ENCODE measurements around the gene SLC35B2.

The SLC35B2 gene

GRCh38 chr6:44251576-44252524, 5.5 kb downstream of the SLC35B2 start:
- DNase-seq, result no peak

DNA sequence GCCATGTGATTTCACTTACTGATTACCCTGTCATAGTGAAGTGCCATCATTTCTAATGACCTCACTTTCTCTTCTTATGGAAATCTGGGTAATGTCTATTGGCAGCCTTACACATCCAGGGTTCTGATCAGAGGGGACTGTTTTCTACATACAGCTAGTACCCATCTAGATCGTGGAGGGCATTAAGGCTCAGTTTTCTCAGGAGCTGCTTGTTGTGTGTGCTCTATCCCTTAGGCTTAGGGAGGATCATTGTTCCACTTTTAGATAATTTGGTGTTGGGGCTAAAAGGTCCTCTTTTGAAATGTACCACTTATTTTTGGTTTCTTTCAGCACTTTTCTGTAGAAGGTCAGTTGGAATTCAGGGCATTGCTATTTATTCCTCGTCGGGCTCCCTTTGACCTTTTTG, 6.6 kb downstream of the SLC35B2 start:
- DNase-seq, result no peak

- no peak for DNase-seq
Observed at GRCh38 chr6:44250067-44250717, 7.1 kb downstream of the SLC35B2 start.

DNA sequence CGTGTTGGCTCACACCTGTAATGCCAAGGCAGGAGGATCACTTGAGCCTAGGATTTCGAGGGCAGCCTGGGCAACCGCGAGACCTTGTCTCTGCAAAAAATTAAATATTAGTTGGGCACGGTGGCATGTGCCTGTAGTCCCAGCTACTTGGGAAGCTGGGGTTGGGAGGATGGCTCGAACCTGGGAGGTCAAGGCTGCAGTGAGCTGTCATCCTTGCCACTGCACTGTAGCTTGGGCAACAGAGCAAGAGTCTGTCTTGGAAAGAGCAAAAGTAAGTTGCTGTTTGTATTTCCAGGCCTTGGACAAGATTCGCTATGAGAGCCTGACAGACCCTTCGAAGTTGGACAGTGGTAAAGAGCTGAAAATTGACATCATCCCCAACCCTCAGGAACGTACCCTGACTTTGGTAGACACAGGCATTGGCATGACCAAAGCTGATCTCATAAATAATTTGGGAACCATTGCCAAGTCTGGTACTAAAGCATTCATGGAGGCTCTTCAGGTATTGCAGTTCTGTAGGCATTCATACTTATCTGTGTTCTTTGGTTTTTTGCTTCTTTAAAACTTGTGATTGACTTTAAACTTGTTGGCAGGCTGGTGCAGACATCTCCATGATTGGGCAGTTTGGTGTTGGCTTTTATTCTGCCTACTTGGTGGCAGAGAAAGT, 8.1 kb downstream of the SLC35B2 start:
- DNase-seq, result no peak

- DNase-seq, result no peak
Observed at GRCh38 chr6:44248579-44248978, 8.7 kb downstream of the SLC35B2 start.

GRCh38 chr6:44247338-44248302, 9.7 kb downstream of the SLC35B2 start:
- no peak for DNase-seq

GRCh38 chr6:44246663-44247337, 10.5 kb downstream of the SLC35B2 start, which contains the start of gene HSP90AB1:
Gene HSP90AB1, plus strand, starts transcription at chr6:44247101. Its CDS starts 1,529 bp downstream, at chr6:44248630.
- peak; percentile 96 for DNase-seq

DNA sequence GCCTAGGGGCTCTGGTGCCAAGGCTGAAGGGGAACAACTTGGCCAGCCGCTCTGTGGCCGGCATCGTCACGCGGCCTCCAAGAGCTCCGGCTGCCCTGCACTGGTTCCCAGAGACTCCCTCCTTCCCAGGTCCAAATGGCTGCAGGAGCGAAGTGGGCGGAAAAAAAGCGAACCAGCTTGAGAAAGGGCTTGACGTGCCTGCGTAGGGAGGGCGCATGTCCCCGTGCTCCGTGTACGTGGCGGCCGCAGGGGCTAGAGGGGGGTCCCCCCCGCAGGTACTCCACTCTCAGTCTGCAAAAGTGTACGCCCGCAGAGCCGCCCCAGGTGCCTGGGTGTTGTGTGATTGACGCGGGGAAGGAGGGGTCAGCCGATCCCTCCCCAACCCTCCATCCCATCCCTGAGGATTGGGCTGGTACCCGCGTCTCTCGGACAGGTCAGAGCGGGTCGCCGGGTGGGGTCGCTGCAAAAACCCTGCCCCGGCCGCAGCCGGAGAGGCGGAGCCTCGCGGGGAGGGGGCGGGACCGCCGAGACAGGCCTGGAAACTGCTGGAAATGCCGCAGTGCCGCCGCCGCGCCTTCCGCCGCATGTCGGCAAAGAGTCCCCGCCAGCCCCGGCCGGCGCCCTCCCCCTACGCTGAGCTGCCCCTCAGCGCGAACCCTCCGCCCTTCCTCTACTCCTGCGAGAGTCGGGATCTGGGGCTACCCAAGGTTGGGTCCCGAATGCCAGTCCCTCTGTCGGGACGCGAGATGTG, 11.2 kb downstream of the SLC35B2 start:
- no peak for DNase-seq

- DNase-seq, result no peak
Observed at GRCh38 chr6:44245391-44245911, 11.9 kb downstream of the SLC35B2 start.

DNA sequence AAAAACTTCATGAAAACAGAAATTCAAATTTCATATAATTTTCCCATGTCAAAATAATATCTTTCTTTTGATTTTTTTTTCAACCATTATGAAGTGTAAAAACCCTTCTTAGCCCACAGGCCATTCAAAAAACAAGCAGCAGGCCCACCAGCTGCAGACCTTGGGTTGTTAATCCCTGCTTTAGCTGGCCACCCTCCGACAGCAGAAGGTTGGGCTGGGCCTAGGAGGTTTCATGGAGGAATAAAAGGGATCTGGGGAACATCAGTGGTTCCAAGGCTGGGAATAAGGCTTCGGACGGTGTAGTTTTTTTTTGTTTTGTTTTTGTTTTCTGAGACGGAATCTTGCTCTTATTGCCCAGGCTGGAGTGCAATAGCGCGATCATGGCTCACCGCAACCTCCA, 14.0 kb downstream of the SLC35B2 start:
- no peak for DNase-seq

- no peak for DNase-seq
Observed at GRCh38 chr6:44238687-44239350, 18.5 kb downstream of the SLC35B2 start.

- DNase-seq, result no peak
Observed at GRCh38 chr6:44237813-44238433, 19.4 kb downstream of the SLC35B2 start.

DNA sequence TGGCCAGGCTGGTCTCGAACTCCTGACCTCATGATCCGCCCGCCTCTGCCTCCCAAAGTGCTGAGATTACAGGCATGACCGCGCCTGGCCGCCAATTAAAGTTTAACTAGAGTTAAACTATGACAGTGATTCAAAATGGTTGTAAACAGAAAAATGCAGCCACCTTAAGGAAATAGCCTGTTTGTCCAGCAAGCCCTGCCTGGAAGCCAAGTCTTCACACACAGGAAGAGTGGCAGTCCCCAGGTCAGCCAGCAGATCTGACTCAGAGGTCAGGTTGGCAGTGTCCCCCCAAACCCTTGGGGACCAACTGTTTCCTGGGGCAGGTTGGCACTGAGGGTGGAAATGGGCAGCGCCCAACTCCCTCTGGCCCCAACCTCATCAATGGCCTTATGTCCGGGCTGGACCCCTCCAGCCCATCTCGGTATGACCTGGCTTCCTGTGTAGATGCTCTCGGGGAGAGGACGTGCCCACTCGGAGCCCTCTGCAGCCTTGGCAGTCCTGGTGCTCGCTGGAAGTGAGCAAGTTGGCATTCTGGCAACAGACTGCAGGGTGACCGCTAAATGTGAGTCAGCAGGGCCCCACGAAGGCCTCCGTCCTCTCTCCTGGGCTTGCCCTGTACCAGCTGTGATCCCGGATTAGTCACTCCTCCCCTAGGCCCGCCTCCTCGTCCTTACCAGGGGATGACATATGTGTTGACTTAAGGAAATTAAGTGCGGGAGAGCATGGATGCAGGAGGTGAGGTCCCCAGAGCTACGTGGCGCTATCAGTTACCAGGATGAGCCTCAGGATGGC, 20.1 kb downstream of the SLC35B2 start:
- DNase-seq, result peak; percentile 63

DNA sequence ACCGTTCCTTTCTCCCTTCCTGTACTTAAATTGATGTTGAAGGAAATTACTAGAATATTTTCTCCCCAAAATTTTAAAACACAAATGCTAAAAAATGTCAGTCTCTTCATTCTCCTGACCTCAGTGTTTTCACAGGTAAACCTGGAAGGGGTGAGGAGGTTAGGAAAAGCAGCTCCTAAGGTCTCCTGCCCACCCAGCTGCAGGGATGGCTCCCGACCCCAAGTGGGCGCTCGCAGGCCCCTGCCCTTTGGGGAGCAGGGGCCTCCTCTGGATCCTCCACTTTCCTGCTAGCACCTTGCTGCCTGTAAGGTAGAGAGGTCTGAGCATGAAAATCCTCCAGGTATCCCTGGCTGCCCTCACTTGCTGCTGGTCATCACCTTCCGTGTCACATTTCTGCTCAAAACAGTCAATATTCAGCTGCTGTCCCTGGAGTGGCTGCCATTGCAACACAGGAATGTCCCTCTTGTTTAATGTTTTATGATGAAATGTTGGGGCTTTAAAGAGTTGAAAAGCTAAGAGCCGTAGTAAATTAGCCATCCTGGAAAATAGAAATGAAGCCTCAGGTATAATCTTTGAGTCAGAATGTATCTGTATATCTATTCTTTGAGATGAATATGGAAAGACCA, 21.3 kb downstream of the SLC35B2 start:
- no peak for DNase-seq

GRCh38 chr6:44235269-44235668, 22.1 kb downstream of the SLC35B2 start:
- DNase-seq, result no peak

DNA sequence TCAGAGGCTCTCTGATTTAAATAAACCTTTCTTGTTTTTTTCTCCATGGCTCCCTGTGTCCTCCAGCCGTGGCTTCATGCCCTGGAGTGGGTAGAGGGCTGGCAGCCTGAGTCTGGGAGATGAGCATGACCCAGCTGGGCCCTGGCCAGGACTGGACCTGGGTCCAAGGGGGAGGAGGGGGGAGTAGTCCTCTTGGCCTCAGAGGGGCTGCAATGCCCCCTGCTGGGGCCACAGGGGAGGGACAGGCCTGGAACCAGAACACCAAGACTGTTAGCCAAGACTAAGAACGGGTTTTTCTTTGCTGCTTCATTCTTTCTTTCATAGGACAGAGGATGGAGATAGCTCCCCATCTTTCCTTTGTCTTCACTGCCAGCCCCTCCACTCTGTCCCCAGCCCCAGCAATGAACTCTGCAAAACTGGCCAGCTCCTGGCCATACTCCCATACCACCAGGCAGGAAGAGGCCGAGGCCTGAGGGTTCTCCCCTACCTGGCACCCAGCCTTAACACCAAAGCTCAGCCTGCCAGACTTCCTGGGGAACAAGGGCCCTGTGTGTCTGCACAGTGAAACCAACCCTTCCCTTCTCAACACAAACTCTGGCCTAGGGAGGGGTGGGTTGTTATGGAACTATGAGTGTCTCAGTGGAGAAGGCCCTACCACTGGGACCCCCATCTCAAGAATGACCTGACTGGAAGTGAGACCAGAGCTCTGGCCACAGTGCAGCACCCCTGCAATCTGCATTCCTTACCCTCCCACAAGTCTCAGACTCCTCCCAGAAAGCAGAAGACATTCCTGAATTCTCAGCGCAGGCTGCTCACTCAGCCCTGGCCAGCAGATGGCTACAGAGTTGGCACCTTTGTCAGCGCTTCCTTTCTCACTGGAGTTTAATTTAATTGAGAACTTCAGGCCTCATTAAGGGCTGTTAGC, 23.0 kb downstream of the SLC35B2 start:
- DNase-seq, result no peak

- no peak for DNase-seq
Observed at GRCh38 chr6:44233567-44234100, 23.7 kb downstream of the SLC35B2 start.

Data from NCI-H1048 (cell line).